Activated CD4-positive, alpha-beta T cell treated with anti-CD3 and anti-CD28 coated beads, Interleukin-2, amount 50 U/mL, for 48 hours (primary cell): ENCODE data around the gene CCDC18.

Experiments used
- DNase-seq, 2 experiments: peaks; one replicate each; pipeline ENCODE4 v3.0.0-alpha.2; 2020

CCDC18 gene

GRCh38 chr1:93317207-93317606 lies 136.7 kb downstream of the CCDC18 start:
- no peak for DNase-seq

GRCh38 chr1:93317943-93318342 lies 137.4 kb downstream of the CCDC18 start:
- DNase-seq, result no peak

- DNase-seq, result no peak
These were observed 141.2 kb downstream of the CCDC18 start for GRCh38 chr1:93321720-93322119.

DNA sequence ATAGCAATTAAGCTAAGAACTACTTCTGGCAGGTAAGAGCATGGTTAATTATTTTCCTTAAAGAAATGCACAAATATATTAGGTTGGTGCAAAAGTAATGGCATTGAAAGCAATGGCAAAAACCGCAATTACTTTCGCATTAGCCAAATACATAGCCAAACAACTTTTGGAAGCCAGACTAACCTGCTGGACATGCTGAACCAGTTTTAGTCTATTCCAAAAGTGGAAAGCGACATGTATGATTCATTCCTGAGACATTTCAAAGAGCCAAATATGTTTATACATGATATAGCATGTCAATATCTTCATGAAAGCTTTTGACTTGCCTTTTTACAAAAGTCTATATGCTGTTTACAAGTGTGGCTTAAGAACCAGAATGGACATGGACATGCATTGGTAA lies 141.8 kb downstream of the CCDC18 start:
- DNase-seq, result no peak

DNA sequence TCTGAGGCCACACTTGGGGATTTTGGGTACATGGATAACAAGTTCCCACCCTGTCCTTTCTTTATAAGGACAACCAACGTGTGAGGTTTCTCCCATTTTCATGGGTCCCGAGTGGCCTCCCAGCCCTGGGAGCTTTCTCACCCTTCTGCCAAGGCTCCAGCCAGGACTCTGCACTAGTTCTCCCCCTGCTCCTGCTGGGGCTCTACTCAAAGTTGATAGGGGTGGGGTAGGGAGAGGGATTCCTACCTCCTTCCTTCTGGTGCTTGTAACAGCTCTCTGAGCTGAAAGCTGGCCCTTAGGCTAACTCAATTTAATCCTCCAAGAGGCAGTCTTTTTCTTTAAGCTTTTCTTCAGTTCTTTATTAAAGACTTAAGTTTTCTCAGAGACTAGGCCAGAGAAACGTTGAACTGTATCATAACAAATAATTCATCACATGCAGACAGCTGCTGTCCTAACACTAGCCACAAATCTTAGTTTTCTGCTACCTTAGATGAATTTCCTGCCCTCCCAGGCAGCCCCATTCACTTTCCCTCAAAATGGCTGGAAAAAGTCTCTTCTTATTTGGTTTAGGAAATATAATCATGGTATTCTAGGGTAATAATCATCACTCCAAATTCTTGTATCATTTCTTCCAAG lies 142.8 kb downstream of the CCDC18 start:
- no peak for DNase-seq

DNA sequence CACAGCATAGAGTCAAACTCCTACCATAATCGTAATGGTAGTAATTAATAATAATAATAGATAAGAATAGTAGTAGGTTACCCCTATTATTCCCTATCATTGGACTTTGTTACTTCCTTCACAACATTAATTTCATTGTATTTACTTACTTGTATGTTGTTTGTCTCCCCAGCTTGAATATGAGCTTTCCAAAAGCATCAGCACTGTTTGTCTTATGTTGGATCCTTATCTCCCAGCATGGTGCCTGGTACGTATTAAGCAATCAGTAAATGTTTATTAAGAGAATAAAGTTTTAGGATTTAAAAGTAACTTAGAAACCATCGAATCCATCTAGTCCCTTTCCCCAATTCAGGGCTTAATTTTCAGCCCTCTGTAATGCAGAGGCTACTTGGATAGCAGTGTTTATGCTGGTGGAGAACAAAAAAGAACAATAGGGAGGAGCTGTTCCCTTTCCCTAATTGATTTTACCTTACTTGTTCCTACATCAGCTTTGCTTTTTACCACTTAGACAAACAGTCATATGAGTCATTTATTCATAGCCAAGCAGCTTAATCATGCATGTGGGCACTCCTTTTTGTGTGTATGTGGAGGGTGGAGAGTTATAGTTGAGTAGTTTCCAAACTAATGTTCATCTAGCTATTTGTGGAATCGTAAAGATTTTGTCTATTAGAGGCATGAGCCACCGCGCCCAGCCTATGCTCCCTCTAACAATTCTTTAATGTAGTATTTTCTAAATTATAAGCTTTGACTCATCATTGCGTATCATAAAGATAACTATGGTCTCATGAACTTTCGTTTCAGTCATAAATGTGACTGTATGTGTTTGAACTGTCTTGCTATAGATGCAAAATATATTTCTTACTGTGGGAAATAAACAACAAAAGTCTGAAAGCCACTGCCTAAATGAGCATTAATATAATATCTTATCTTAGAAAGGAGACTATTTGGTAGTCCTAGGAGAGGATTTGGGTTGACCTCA lies 144.3 kb downstream of the CCDC18 start:
- no peak for DNase-seq
